ENCODE measurements around the gene KCNMB2.

The KCNMB2 gene

DNA sequence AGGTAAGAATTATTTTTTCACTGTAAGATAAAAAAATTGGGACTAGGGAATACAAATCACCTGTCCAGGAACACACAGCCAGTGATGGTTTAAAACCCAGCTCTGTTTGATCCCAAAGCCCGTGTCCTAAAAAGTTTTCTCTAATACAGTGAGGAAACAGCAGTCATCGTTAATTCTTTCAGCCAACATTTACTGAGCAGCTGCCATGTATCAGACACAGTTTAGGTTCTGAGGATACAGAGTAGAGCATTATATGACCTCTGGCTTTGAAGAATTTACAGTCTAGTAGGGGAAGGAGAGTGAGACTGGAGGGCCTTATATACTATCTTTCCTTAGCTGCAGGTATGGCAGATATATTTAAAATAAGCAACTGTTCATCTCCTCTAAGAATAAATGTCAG lies 82.7 kb downstream of the KCNMB2 start:
- ChIA-PET CTCF (no interaction called here), POLR2A (no interaction called here)
- DNase-seq (ENCODE audit: extremely low spot score) = no peak
- TF ChIP-seq SUZ12 (IDR thresholded peaks at IDR 0.05) (no peak), L3MBTL2 (conservative IDR thresholded peaks at IDR 0.05) (no peak), BHLHE40 (IDR thresholded peaks at IDR 0.05; ENCODE audit: borderline replicate concordance) (no peak), FOXK2 (IDR thresholded peaks at IDR 0.05) (no peak), NFRKB (IDR thresholded peaks at IDR 0.05) (no peak), LEF1 (IDR thresholded peaks at IDR 0.05; ENCODE audit: borderline replicate concordance) (no peak), ZNF384 (IDR thresholded peaks at IDR 0.05) (no peak), FOXA1 (IDR thresholded peaks at IDR 0.05) (no peak), SP1 (IDR thresholded peaks at IDR 0.05) (no peak), ARNT (IDR thresholded peaks at IDR 0.05) (no peak), FOXM1 (IDR thresholded peaks at IDR 0.05; ENCODE audit: borderline replicate concordance) (no peak)
- TF ChIP-seq, protein P1, sequence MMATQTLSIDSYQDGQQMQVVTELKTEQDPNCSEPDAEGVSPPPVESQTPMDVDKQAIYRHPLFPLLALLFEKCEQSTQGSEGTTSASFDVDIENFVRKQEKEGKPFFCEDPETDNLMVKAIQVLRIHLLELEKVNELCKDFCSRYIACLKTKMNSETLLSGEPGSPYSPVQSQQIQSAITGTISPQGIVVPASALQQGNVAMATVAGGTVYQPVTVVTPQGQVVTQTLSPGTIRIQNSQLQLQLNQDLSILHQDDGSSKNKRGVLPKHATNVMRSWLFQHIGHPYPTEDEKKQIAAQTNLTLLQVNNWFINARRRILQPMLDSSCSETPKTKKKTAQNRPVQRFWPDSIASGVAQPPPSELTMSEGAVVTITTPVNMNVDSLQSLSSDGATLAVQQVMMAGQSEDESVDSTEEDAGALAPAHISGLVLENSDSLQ (IDR thresholded peaks at IDR 0.05) = no peak

DNA sequence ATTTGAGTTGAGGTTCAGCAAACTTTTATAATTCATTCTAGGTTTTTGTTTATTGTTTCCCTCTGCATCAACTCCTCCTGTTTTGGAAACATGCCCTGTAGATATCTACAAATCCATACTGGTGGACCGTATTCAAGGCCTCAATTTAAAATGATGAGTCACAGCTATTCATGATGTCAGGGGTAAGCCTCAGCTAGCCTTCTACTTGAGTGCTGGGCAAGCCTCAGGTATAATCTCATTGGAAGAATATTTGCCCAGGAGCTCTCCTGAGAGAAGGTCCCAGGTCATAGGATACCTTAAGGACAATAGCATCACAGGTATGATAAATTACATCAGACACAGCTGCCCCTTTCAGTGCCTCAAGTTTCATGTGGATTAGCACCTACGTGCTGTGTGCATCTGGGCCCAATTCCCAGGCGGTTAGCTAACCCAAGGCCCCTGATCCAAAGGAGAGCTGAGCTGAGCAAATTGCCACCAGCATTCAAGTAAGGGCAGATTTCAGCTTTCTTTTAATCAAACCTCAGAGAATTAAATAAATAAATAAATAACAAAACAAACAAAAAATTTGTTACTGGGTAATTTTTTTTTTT lies 87.5 kb downstream of the KCNMB2 start:
- CTCF ChIA-PET = interaction anchor here (0.7 kb wide), 1 partner anchor 770 kb away, joined by 5 read pairs; no protein-coding TSS in a partner anchor
- DNase-seq (ENCODE audit: extremely low spot score) = no peak

DNA sequence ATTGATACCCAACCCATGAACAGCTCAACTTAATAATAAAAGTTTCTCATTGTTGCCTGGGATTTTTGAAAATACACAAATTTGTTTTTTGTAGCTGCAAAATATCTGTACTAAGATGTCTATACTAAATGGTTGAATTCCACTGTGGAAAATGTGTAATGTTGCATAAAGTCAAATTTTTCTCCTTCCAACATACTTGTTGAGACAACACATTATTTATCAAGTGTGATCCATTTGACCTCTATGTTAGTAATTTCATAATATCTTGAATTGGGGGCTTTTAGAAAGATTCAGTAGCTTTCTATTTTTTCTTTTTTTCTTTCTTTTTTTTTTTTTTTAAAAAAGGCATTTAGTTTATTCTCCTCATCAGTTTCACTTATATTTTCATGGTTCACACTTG lies 88.0 kb downstream of the KCNMB2 start:
- CTCF ChIA-PET = interaction anchor here (0.7 kb wide), 1 partner anchor 769 kb away, joined by 5 read pairs; no protein-coding TSS in a partner anchor
- POLR2A ChIA-PET = no interaction called here
- no peak for TF ChIP-seq ARNT (IDR thresholded peaks at IDR 0.05)
- no peak for TF ChIP-seq ELF4 (IDR thresholded peaks at IDR 0.05)
- DNase-seq (ENCODE audit: extremely low spot score) = no peak

More for the DNA sequence above, 87.5 kb downstream of the KCNMB2 start:
- TF ChIP-seq BHLHE40 (IDR thresholded peaks at IDR 0.05; ENCODE audit: borderline replicate concordance) = no peak
- TF ChIP-seq, protein P1 (IDR thresholded peaks at IDR 0.05) = no peak
- no peak for TF ChIP-seq NFRKB (IDR thresholded peaks at IDR 0.05)
- no peak for TF ChIP-seq ARNT (IDR thresholded peaks at IDR 0.05)
- TF ChIP-seq LEF1 (IDR thresholded peaks at IDR 0.05; ENCODE audit: borderline replicate concordance) = no peak
- POLR2A ChIA-PET = no interaction called here

DNA sequence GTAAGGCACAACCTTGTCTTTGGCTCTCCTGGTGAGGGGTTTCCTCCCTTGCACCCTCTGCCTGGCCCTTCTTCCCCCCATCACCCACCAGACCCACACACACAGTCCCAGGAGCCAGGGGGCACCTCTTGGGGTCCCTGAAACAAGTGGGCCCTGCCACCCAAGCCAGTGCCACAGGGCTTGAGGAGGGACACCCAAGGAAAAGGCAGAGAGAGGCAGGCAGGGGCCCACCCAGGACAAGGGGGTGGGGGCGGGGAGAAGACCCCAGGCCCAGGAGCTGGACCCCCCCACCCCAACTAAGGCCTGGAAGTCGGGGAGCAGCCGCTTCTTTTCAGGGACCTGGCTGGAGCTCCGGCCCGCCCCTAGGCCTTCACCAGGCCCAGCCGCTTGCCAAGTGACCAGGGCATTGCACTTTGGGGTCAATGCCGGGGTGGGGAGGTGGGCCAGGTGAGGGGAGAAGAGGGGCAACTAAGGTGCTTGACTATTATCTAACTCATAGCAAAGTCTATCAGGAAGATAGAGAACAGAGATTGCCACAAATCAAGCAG lies 88.9 kb downstream of the KCNMB2 start:
- CTCF ChIA-PET = interaction anchor here (0.7 kb wide), 1 partner anchor 20 kb away, joined by 4 read pairs; no protein-coding TSS in a partner anchor
- POLR2A ChIA-PET = no interaction called here
- TF ChIP-seq SUZ12 (IDR thresholded peaks at IDR 0.05) (no peak), CTBP1 (IDR thresholded peaks at IDR 0.05; ENCODE audit: borderline replicate concordance) (no peak), TARDBP (IDR thresholded peaks at IDR 0.05) (no peak), FOXA1 (IDR thresholded peaks at IDR 0.05) (no peak), ARNT (IDR thresholded peaks at IDR 0.05) (no peak), SP1 (IDR thresholded peaks at IDR 0.05) (no peak), FOXM1 (IDR thresholded peaks at IDR 0.05; ENCODE audit: borderline replicate concordance) (no peak), BHLHE40 (IDR thresholded peaks at IDR 0.05; ENCODE audit: borderline replicate concordance) (no peak), LEF1 (IDR thresholded peaks at IDR 0.05; ENCODE audit: borderline replicate concordance) (no peak), HDGF (IDR thresholded peaks at IDR 0.05; ENCODE audit: borderline replicate concordance) (no peak), FOXK2 (IDR thresholded peaks at IDR 0.05) (no peak), ZNF384 (IDR thresholded peaks at IDR 0.05) (no peak), L3MBTL2 (conservative IDR thresholded peaks at IDR 0.05) (no peak)
- no peak for DNase-seq (ENCODE audit: extremely low spot score)

DNA sequence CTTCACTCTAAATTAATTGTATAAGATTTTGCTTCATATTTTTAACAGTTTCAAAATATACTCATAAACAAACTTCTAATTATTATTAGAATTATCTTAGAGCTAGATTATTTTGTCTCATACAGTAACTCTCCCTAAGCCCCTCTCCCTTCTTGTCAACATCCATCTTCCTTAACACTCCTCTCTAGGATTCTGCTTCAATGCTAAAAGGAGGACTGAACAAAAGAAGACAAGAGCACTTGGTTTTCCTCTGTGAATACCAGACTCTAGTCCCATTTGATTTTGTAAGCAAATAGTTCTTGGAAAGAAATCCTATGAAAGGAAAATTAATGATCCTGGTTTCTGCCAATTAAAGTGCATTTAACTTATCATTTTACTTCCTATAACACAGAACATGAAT lies 91.8 kb downstream of the KCNMB2 start:
- ChIA-PET CTCF (no interaction called here), POLR2A (no interaction called here)
- TF ChIP-seq L3MBTL2 (conservative IDR thresholded peaks at IDR 0.05) (no peak), HDGF (IDR thresholded peaks at IDR 0.05; ENCODE audit: borderline replicate concordance) (no peak), ELF4 (IDR thresholded peaks at IDR 0.05) (no peak), BHLHE40 (IDR thresholded peaks at IDR 0.05; ENCODE audit: borderline replicate concordance) (no peak), CTBP1 (IDR thresholded peaks at IDR 0.05; ENCODE audit: borderline replicate concordance) (no peak), FOXM1 (IDR thresholded peaks at IDR 0.05; ENCODE audit: borderline replicate concordance) (no peak), NFRKB (IDR thresholded peaks at IDR 0.05) (no peak), LEF1 (IDR thresholded peaks at IDR 0.05; ENCODE audit: borderline replicate concordance) (no peak), ZNF384 (IDR thresholded peaks at IDR 0.05) (no peak), FOXK2 (IDR thresholded peaks at IDR 0.05) (no peak), SUZ12 (IDR thresholded peaks at IDR 0.05) (no peak), ARNT (IDR thresholded peaks at IDR 0.05) (no peak), TARDBP (IDR thresholded peaks at IDR 0.05) (no peak), SP1 (IDR thresholded peaks at IDR 0.05) (no peak), FOXA1 (IDR thresholded peaks at IDR 0.05) (no peak)
- TF ChIP-seq, protein P1 (IDR thresholded peaks at IDR 0.05) = no peak
- DNase-seq (ENCODE audit: extremely low spot score) = no peak

DNA sequence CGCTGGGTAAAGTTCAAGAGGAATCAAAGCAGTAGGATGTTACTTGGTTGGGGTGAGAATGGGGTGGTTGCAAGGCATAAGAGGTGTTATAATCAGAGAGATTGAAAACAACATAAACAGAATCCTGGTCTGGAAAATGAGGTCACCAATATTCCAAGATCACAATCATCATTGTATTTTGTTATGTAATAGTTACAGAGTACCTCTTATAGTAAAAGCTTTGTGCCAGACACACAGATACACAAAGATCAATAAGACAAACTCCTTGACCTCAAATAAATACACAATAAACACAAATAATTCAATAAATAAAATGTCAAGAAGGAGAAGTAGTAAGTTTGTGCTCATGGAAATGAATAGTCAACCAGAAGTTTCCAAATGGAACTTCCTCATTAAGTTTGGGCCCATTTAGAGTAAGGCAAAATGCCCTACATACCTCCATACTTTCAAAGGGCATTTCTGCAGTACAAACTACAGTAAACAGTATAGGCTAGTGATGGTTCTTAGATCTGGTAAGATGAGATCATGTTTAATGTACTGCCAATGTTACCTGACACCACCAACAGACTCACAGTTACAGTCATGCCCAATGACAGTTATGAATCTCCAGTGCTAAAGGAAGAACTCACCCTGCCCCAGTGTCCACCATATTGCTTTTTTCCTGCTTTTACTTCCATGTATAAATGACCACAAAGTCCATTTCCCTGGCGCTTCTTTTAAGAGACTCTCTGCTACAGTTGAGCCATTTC lies 93.4 kb downstream of the KCNMB2 start:
- DNase-seq (ENCODE audit: extremely low spot score) = no peak
- TF ChIP-seq HDGF (IDR thresholded peaks at IDR 0.05; ENCODE audit: borderline replicate concordance) = no peak
- no peak for TF ChIP-seq SUZ12 (IDR thresholded peaks at IDR 0.05)
- no peak for TF ChIP-seq ARNT (IDR thresholded peaks at IDR 0.05)
- TF ChIP-seq, protein P1 (IDR thresholded peaks at IDR 0.05) = no peak
- TF ChIP-seq NFRKB (IDR thresholded peaks at IDR 0.05) = no peak
- TF ChIP-seq ELF4 (IDR thresholded peaks at IDR 0.05) = no peak
- no peak for TF ChIP-seq FOXK2 (IDR thresholded peaks at IDR 0.05)
- no peak for TF ChIP-seq FOXM1 (IDR thresholded peaks at IDR 0.05; ENCODE audit: borderline replicate concordance)
- TF ChIP-seq FOXA1 (IDR thresholded peaks at IDR 0.05) = no peak
- TF ChIP-seq CTBP1 (IDR thresholded peaks at IDR 0.05; ENCODE audit: borderline replicate concordance) = no peak
- TF ChIP-seq SP1 (IDR thresholded peaks at IDR 0.05) = no peak
- no peak for TF ChIP-seq L3MBTL2 (conservative IDR thresholded peaks at IDR 0.05)
- TF ChIP-seq LEF1 (IDR thresholded peaks at IDR 0.05; ENCODE audit: borderline replicate concordance) = no peak
- no peak for TF ChIP-seq TARDBP (IDR thresholded peaks at IDR 0.05)
- no peak for TF ChIP-seq BHLHE40 (IDR thresholded peaks at IDR 0.05; ENCODE audit: borderline replicate concordance)
- CTCF ChIA-PET = no interaction called here
- POLR2A ChIA-PET = no interaction called here

Data from HEK293T (cell line).